Effector memory CD4-positive, alpha-beta T cell (primary cell): ENCODE measurements around the gene NCS1.
"Not testable (repeated sequence)": the region's sequence is repeated elsewhere in the genome, so short reads cannot be mapped to it uniquely, and the experiment has no call there.

ENCODE experiments used
- DNase-seq, 3 donors: peaks; one replicate each; pipeline ENCODE4 v3.0.0-alpha.2; 2020
- H3K27ac ChIP-seq: 2 replicates; pipeline ENCODE4 v1.7.0; 2013; ENCODE audit warnings: mild to moderate bottlenecking, low read length, moderate library complexity; ENCODE audit not compliant: insufficient read depth, poor library complexity, severe bottlenecking
- H3K27me3 ChIP-seq: replicated peaks from 2 replicates; pipeline ENCODE4 v1.7.0; 2013; ENCODE audit warnings: mild to moderate bottlenecking, low read length; ENCODE audit not compliant: insufficient read depth, control insufficient read depth, poor library complexity, severe bottlenecking
- H3K36me3 ChIP-seq: 2 replicates; pipeline ENCODE4 v1.7.0; 2013; ENCODE audit warnings: mild to moderate bottlenecking, low read length, moderate library complexity; ENCODE audit not compliant: control insufficient read depth, insufficient read depth
- H3K4me1 ChIP-seq: 2 replicates; pipeline ENCODE4 v1.7.0; 2013; ENCODE audit warnings: low read length, mild to moderate bottlenecking; ENCODE audit not compliant: control insufficient read depth, insufficient read depth, poor library complexity, severe bottlenecking
- H3K4me3 ChIP-seq: 2 replicates; pipeline ENCODE4 v1.7.0; 2013; ENCODE audit warnings: low read length, low read depth, mild to moderate bottlenecking; ENCODE audit not compliant: insufficient read depth, poor library complexity, severe bottlenecking
- H3K9me3 ChIP-seq: 2 replicates; pipeline ENCODE4 v1.7.0; 2013; ENCODE audit warnings: mild to moderate bottlenecking, low read length, moderate library complexity; ENCODE audit not compliant: control insufficient read depth

Gene NCS1

DNA sequence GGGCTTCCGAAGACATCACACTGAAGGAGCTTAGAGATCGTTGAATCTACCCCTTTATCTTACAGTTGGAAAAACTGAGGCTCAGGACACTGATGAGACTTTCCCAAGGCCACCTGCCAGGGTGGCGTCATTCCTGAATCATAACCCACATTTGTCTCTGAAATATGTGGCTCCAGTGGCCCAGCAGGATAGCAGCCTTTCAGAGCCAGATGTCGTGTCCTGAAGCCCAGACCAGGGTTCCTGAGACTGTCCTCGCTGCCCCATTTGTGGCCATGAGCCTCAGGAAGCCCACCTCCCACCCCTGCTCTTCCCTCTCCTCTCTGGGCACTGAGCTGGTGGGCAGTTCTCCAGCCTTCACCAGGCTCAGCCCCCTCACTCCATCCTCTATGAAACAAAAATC is 95.7 kb downstream of the NCS1 start:
- no peaks in the 10 kb centered on the region for H3K36me3 ChIP-seq
- H3K4me3 ChIP-seq: no peak overlapping the region
- no peaks in the 10 kb centered on the region for H3K9me3 ChIP-seq
- H3K27me3 ChIP-seq: peaks cover 45% of the 10 kb centered on the region
- DNase-seq: no peak
- H3K4me1 ChIP-seq: peaks cover 8% of the 10 kb centered on the region
- no peak overlapping the region for H3K27ac ChIP-seq

DNA sequence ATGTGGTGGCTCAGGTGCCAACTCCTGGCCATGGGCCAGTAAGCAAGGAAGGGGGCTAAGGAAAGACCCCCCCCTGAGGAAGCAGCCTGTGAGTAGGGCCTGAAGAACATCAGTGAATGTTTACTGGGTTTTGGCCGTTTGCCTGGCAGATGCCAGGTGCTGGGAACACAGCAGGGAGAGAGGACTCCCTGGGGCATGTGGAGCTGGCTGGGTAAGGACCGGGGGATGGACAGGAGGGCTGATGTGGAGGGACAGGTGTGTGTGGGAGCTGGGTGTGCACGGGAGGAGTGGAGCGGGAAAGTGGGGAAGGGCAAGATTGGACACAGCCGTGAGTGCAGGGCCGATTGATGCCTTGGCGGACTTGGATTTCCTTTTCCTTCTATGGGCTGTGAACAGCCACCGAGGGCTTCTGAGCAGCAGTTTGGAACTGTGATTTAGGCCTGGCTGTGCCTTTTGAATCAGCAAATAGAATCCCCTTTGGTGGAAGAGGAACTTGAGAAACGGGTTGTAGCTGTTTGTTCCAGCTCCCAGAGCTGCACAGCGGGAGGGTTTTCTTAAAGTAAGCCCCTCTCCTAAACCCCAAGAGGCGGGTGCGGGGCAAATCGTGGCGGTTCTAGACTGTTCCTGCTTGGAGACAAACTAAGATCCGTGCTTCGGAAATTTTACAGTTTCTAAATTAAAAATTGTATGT is 96.5 kb downstream of the NCS1 start:
- H3K9me3 ChIP-seq: no peaks in the 10 kb centered on the region
- peaks cover 8% of the 10 kb centered on the region for H3K4me1 ChIP-seq
- H3K27ac ChIP-seq: no peak overlapping the region
- H3K27me3 ChIP-seq: peaks cover 39% of the 10 kb centered on the region
- no peak overlapping the region for H3K4me3 ChIP-seq
- no peaks in the 10 kb centered on the region for H3K36me3 ChIP-seq
- no peak for DNase-seq

DNA sequence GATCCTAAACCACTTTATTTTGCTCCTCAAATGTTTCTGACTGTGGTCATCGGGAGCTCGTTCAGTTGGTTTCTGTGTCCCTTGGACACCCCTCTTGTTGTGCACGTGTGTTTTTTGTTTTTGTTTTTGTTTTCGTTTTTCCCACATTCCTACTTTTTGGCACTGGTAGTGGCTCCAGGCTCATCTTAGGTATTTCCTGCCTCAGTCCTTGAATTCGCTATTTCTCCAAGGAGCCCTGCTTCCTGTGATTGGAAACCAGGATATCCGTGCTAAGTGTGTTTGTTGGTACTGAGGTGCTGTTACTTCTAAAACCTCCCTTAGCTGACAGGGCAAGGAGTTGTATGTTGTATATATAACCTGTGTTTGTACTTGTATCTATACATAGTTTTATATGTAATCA is 99.3 kb downstream of the NCS1 start:
- H3K9me3 ChIP-seq: no peaks in the 10 kb centered on the region
- H3K27me3 ChIP-seq: peaks cover 22% of the 10 kb centered on the region
- H3K27ac ChIP-seq: no peak overlapping the region
- H3K4me1 ChIP-seq: no peaks in the 10 kb centered on the region
- H3K36me3 ChIP-seq: no peaks in the 10 kb centered on the region
- DNase-seq: no peak
- no peak overlapping the region for H3K4me3 ChIP-seq

DNA sequence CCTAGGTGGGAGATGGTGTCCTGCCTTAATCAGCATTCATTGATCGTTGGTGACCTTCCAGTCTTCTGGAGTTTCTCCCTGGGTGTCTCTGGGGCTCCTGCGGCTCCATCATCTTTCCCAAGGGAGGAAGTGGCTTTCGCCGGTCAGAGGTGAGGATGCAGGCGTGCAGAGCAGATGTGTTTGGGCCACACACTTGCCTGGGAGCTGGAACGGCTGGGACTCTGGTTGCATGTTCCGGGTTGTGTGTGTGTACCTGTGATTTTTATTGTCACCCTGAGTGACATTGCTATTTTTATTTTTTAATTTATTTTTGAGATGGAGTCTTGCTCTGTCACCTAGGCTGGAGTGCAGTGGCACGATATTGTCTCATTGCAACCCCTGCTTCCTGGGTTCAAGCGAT is 103.0 kb downstream of the NCS1 start:
- no peak overlapping the region for H3K27ac ChIP-seq
- H3K9me3 ChIP-seq: no peaks in the 10 kb centered on the region
- no peaks in the 10 kb centered on the region for H3K4me1 ChIP-seq
- DNase-seq: no peak
- H3K27me3 ChIP-seq: no peaks in the 10 kb centered on the region
- no peaks in the 10 kb centered on the region for H3K36me3 ChIP-seq
- no peak overlapping the region for H3K4me3 ChIP-seq

DNA sequence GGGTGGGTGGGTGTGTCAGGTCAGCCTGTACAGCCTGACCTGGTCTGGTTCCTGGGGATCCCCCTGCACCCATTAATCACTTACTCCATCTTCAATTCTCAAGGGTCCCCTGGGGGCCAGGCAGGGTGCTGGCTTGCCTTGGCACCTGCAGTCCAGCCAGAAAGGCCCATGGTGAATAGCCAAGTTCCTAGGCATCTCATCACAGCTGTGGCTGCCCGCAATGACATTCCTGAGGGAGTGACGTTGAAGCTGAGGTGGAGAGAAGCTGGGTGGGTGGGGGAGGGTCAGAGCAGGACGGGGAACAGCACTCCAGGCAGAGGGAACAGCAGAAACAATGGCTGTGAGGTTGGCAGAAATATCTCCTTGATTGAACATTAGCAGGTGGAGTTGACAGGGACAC is 103.9 kb downstream of the NCS1 start:
- Histone ChIP-seq H3K9me3 (no peaks in the 10 kb centered on the region), H3K36me3 (no peaks in the 10 kb centered on the region), H3K4me3 (no peak overlapping the region), H3K27ac (no peak overlapping the region), H3K4me1 (no peaks in the 10 kb centered on the region), H3K27me3 (no peaks in the 10 kb centered on the region)
- DNase-seq: no peak

DNA sequence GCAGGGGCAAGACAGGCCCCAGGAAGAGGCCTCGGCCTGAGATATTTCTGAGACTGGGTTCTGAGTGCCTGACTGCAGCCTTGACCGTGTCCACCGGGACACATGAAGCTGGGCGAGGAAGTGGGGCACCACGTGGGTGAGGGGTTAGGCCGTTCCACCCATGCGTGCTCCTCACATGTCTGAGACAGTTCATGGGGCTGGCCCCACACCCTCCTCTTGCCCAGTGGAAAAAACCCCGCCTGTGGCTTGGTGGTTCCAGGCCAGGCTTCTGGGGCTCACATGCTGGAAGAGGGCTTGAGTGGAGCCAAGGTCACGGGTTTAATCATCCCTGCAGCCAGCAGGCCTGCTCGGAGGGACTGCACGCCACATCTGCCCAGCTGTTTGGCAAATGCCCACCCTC is 104.8 kb downstream of the NCS1 start:
- no peak for DNase-seq
- Histone ChIP-seq H3K27ac (no peak overlapping the region), H3K4me1 (no peaks in the 10 kb centered on the region), H3K27me3 (no peaks in the 10 kb centered on the region), H3K36me3 (no peaks in the 10 kb centered on the region), H3K9me3 (no peaks in the 10 kb centered on the region), H3K4me3 (no peak overlapping the region)

DNA sequence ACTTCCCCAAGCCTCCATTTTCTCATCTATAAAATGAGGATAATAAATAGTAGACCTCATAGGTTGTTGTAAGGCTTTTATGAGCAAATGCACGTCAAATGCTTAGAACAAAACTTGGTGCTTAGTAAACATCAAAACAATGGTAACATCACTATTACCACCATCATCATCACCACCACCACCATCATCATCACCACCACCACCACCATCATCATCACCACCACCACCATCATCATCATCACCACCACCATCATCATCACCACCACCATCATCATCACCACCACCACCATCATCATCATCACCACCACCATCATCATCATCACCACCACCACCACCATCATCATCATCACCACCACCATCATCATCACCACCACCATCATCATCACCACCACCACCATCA is 105.3 kb downstream of the NCS1 start:
- H3K27ac ChIP-seq: not testable (repeated sequence)

DNA sequence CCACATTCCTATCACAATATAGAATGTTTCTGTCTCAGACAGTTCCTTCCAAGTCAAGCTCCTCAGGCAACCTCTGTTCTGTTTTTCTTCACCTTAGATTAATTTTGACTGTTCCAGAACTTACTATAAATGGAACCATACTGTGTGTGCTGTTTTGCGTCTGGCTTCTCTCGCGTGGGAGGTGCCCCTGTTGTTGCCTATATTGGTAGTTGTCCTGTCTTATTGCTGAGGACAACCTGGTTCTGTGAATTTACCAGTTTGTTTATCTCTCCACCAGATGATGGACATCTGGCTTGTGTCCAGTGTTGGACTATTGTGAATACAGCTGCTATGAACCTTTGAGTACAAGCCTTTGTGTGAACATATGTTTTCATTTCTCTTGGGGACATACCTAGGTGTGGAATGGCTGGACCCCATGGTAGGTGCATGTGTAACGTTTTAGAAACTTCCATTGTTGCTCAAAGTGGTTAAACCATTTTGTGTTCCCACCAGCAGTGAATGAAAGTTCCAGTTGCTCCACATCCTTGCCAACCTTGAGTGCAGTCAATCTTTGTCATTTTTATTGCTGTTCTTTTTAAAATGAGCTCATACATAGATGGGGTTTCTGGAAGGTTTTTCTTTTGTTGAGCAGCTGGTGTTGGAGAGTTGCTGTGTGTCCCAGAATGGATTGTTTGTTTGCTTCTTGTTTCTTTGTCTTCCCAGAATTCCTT is 111.5 kb downstream of the NCS1 start:
- H3K27me3 ChIP-seq: no peaks in the 10 kb centered on the region
- no peaks in the 10 kb centered on the region for H3K9me3 ChIP-seq
- H3K4me1 ChIP-seq: no peaks in the 10 kb centered on the region
- DNase-seq: no peak
- no peak overlapping the region for H3K4me3 ChIP-seq
- no peaks in the 10 kb centered on the region for H3K36me3 ChIP-seq
- H3K27ac ChIP-seq: no peak overlapping the region

More for the DNA sequence above, 105.3 kb downstream of the NCS1 start:
- not testable (repeated sequence) for H3K36me3 ChIP-seq, H3K4me3 ChIP-seq, H3K27me3 ChIP-seq, DNase-seq, H3K9me3 ChIP-seq, H3K4me1 ChIP-seq

DNA sequence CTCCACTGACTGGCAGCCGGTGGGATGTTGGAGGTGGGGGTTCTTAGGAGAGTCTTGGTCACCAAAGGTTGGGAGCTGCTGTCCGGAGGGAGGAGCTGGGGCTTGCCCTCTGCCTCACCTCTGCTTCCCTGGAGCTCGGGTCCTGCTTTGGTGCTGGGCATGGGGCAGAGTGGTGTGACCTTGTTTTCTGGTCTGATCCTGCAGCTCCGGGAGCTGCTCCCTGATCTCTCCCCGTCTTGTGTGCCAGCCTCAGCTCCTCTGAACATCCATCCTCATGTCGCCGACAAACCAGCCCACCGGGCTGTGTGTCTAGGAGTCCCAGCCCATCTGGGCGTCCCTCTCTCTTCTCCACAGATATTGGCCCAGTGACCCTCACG is 112.0 kb downstream of the NCS1 start:
- no peak for DNase-seq
- no peaks in the 10 kb centered on the region for H3K4me1 ChIP-seq
- no peak overlapping the region for H3K4me3 ChIP-seq
- H3K36me3 ChIP-seq: no peaks in the 10 kb centered on the region
- H3K27me3 ChIP-seq: no peaks in the 10 kb centered on the region
- no peaks in the 10 kb centered on the region for H3K9me3 ChIP-seq
- H3K27ac ChIP-seq: no peak overlapping the region

DNA sequence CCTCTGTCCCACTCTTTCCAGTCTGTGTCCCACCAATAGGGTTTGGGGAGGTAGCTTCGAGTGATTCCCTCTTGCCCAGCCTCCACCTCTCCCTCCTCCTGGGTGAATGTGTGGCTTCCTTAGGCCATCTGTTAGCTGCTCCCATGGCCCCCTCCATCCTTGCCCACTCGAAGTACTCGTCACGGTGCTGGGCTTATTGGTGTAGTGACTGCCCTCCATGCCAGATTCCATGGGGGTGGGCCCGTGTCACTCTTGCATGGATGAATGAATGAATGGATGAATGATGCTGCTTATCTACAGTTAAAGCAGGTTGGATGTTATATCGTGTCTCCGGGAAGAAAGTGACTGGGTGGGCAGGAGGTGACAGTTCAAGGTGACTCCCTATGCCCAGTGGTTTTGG is 112.5 kb downstream of the NCS1 start:
- no peak overlapping the region for H3K27ac ChIP-seq
- H3K36me3 ChIP-seq: no peaks in the 10 kb centered on the region
- H3K27me3 ChIP-seq: peaks cover 2% of the 10 kb centered on the region
- no peak overlapping the region for H3K4me3 ChIP-seq
- H3K4me1 ChIP-seq: no peaks in the 10 kb centered on the region
- no peak for DNase-seq
- no peaks in the 10 kb centered on the region for H3K9me3 ChIP-seq
